ENCODE results near the gene MBNL1.

Gene MBNL1

DNA sequence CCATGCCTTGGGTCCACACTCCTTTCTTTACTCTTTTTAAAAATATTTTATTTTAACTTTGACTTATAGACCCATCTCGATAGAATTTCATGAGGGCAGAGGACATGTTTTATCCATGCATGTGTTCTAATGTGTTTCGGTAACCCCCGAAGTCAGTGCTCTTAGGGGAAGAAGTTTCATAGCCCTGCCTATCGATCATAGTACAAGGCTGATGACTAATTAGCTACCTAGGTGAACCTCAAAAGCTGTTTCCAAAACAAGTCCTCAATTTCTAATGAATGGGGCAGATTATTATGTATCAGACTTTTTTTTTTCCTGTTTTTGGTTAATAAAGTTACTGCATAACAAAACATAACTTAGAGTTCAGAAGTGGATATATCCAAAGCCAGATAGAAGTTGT, 82.0 kb downstream of the MBNL1 start:
- Histone ChIP-seq H3K4me3 (ENCODE audit: low read depth, low read length) (no peak overlapping the region), H3K36me3 (ENCODE audit: control insufficient read depth, insufficient read depth, low read length) (no peaks in the 10 kb centered on the region), H3K4me1 (ENCODE audit: control insufficient read depth, insufficient read depth, low read length) (peaks cover 17% of the 10 kb centered on the region; the same call in 1 of the 2 replicates), H3K27me3 (ENCODE audit: control insufficient read depth, insufficient read depth, low read length) (no peaks in the 10 kb centered on the region), H3K9me3 (ENCODE audit: control insufficient read depth, insufficient read depth, low read length) (no peaks in the 10 kb centered on the region), H3K9ac (ENCODE audit: low read depth, low read length) (no peak overlapping the region), H3K27ac (ENCODE audit: low read depth, low read length) (no peak overlapping the region)

DNA sequence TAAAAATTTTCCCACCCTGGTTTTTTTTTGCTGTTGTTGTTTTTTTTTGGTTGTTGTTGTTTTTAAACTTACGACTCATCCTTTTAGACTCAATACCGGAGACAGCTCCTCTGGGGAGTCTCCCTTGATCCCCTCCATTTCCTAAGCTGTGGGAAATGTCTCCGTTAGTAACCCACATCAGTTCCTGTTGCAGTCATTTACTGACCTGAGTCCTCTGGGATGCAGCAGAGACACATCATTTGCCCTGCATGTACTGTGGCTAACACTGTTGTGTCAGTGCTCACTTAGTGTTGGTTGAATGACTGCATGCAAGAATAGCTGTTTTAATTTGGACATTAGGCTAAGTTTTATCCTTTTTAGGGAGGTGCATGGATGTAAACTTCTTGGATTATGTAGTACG, 83.8 kb downstream of the MBNL1 start:
- H3K9me3 ChIP-seq (ENCODE audit: control insufficient read depth, insufficient read depth, low read length): no peaks in the 10 kb centered on the region
- peaks cover 17% of the 10 kb centered on the region; the same call in 1 of the 2 replicates for H3K4me1 ChIP-seq (ENCODE audit: control insufficient read depth, insufficient read depth, low read length)
- H3K27ac ChIP-seq (ENCODE audit: low read depth, low read length): no peak overlapping the region
- no peak overlapping the region for H3K9ac ChIP-seq (ENCODE audit: low read depth, low read length)
- no peaks in the 10 kb centered on the region for H3K36me3 ChIP-seq (ENCODE audit: control insufficient read depth, insufficient read depth, low read length)
- H3K4me3 ChIP-seq (ENCODE audit: low read depth, low read length): no peak overlapping the region
- no peaks in the 10 kb centered on the region for H3K27me3 ChIP-seq (ENCODE audit: control insufficient read depth, insufficient read depth, low read length)

DNA sequence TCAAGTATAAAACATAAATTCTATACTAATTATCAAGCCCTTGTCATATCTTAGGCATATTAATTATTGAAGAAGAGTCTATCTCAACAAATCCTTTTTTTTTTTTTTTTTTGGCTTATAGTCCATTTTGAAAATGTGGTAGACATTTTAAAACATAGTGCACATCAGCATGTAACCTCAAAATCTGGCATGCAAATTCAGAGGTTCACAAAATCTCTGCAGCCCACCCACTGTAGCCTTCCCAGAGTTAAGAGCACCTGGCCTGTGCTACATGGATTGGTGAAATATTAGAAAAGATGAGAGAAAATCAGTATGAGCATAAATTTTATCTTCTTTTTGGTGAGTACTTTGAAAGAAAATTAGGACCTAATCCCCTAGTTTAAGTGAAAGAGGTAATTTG, 84.8 kb downstream of the MBNL1 start:
- no peak overlapping the region for H3K4me3 ChIP-seq (ENCODE audit: low read depth, low read length)
- H3K9ac ChIP-seq (ENCODE audit: low read depth, low read length): no peak overlapping the region
- H3K36me3 ChIP-seq (ENCODE audit: control insufficient read depth, insufficient read depth, low read length): no peaks in the 10 kb centered on the region
- H3K27me3 ChIP-seq (ENCODE audit: control insufficient read depth, insufficient read depth, low read length): no peaks in the 10 kb centered on the region
- peaks cover 17% of the 10 kb centered on the region; the same call in 1 of the 2 replicates for H3K4me1 ChIP-seq (ENCODE audit: control insufficient read depth, insufficient read depth, low read length)
- H3K27ac ChIP-seq (ENCODE audit: low read depth, low read length): no peak overlapping the region
- no peaks in the 10 kb centered on the region for H3K9me3 ChIP-seq (ENCODE audit: control insufficient read depth, insufficient read depth, low read length)

DNA sequence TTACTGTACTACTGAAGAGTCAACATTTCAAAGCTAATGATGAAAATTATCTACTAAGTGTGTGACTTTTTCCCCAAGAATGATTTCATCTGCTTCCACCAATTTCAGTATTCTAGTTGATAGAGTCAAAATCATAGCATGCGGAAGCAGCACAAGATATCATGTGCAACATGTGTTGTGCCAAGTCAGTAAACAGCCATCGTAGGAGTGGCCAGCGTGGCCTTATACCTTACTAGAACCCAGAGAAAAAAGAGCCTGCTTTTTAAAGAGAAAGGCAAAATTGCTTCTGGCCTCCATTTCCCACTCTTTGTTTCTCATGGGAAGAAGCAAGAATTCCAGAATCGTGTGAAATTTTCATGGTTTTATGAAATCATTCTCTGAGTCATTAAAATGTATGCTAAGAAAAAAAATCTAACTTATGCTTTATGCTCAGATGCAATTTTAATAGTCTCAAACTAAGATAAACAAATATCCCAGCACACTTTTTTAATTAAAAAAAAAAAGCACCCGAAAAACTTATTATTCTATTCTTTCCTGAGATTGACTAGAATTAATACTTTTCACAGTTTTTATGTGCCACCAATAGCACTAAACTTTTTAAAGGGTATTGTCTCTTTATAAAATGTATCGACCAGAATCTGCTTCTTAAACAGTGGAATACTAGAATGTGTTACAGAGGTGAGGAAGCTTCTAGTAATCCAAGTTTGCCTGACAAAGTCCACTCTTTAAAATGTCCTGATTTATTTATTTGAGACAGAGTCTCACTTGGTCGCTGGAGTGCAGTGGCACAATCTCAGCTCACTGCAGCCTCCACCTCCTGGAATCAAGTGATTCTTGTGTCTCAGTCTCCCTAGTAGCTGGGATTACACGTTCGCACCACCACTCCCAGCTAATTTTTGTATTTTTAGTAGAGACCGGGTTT, 87.3 kb downstream of the MBNL1 start:
- Histone ChIP-seq H3K4me1 (ENCODE audit: control insufficient read depth, insufficient read depth, low read length) (peaks cover 3% of the 10 kb centered on the region; the same call in 1 of the 2 replicates), H3K9me3 (ENCODE audit: control insufficient read depth, insufficient read depth, low read length) (no peaks in the 10 kb centered on the region), H3K36me3 (ENCODE audit: control insufficient read depth, insufficient read depth, low read length) (no peaks in the 10 kb centered on the region), H3K9ac (ENCODE audit: low read depth, low read length) (no peak overlapping the region), H3K27me3 (ENCODE audit: control insufficient read depth, insufficient read depth, low read length) (no peaks in the 10 kb centered on the region), H3K4me3 (ENCODE audit: low read depth, low read length) (no peak overlapping the region), H3K27ac (ENCODE audit: low read depth, low read length) (no peak overlapping the region)

DNA sequence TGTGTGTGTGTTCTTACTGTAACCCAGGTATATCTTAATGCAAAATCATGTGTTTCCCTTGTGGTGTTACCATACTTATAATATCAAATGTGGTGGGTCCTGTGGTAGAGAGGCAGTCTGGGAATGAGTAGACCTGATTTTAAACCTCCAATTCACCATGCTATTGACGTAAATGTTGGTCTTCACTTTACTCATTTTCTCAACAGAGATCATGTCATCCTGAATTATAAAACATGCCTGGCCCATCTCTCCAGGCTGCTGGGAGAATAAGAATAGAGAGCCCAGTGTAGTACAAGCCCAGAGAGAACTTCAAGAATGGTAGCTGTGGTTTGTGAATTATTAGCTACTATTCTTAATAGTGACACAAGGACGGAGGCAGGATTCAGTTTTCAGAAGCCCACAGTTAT, 88.1 kb downstream of the MBNL1 start:
- no peak overlapping the region for H3K9ac ChIP-seq (ENCODE audit: low read depth, low read length)
- no peaks in the 10 kb centered on the region for H3K27me3 ChIP-seq (ENCODE audit: control insufficient read depth, insufficient read depth, low read length)
- no peaks in the 10 kb centered on the region for H3K36me3 ChIP-seq (ENCODE audit: control insufficient read depth, insufficient read depth, low read length)
- H3K4me1 ChIP-seq (ENCODE audit: control insufficient read depth, insufficient read depth, low read length): peaks cover 2% of the 10 kb centered on the region
- no peaks in the 10 kb centered on the region for H3K9me3 ChIP-seq (ENCODE audit: control insufficient read depth, insufficient read depth, low read length)
- no peak overlapping the region for H3K27ac ChIP-seq (ENCODE audit: low read depth, low read length)
- no peak overlapping the region for H3K4me3 ChIP-seq (ENCODE audit: low read depth, low read length)

DNA sequence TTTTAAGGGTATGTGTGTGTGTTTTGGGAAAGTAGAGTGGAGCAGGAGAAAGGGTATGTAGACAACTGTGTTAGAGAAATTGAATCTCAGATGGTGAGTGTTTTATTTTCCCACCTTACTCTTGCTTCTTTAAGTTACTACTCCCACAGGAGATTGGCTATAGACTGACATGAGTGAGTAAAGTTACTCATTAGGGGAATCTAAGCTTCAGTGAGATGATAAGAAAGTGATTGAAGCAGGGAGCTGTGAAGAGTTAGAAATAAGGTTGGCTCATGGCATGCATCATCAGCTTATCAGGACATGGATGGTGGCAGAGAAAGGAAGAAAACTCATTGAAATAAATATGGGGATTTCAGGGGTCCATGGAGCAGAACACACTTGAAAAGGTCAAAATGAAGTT, 88.9 kb downstream of the MBNL1 start:
- H3K27me3 ChIP-seq (ENCODE audit: control insufficient read depth, insufficient read depth, low read length): no peaks in the 10 kb centered on the region
- no peaks in the 10 kb centered on the region for H3K36me3 ChIP-seq (ENCODE audit: control insufficient read depth, insufficient read depth, low read length)
- H3K27ac ChIP-seq (ENCODE audit: low read depth, low read length): no peak overlapping the region
- H3K9me3 ChIP-seq (ENCODE audit: control insufficient read depth, insufficient read depth, low read length): no peaks in the 10 kb centered on the region
- no peak overlapping the region for H3K4me3 ChIP-seq (ENCODE audit: low read depth, low read length)
- peaks cover 7% of the 10 kb centered on the region for H3K4me1 ChIP-seq (ENCODE audit: control insufficient read depth, insufficient read depth, low read length)
- H3K9ac ChIP-seq (ENCODE audit: low read depth, low read length): no peak overlapping the region

DNA sequence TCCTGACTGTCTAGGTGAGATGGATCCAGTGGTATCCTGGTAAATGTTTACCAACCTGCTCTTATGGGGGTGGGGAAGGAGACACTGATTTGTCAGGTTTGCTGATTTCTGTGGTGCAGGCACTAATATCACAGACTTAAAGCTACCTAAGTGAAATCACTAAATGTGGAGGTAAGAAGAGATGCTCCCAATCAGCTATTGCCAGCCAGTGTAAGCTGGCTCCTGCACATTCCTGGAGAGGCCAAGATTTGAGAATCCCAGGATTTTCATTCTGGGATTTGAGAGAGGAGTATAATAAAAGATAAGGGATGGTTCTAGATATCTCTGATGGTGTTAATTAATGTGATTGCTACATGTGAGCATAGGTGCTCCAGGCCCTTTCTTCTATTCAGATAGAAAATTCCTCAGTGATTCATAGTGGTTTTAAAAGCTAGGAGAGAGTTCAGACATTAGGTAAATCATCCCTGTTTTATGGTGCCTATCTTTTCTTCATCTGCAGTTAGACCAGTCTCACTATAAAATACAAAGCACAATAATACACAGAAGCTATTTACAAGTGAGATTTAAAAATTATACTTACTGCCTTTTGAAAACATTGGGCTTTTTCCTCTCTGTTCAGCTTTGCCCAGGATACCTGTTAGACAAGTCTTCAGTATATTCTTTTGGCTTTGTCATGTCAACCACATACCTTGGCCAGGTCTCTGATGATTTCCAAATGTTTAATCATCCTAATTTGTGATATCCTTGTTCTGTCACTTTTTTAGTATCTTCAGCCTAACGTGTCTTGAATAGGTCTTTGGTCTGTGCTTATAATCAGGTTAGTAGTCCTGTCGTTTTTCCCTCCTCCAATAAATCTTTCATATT, 90.9 kb downstream of the MBNL1 start:
- Histone ChIP-seq H3K27ac (ENCODE audit: low read depth, low read length) (no peak overlapping the region), H3K4me1 (ENCODE audit: control insufficient read depth, insufficient read depth, low read length) (peaks cover 10% of the 10 kb centered on the region), H3K27me3 (ENCODE audit: control insufficient read depth, insufficient read depth, low read length) (no peaks in the 10 kb centered on the region), H3K9ac (ENCODE audit: low read depth, low read length) (no peak overlapping the region), H3K36me3 (ENCODE audit: control insufficient read depth, insufficient read depth, low read length) (no peaks in the 10 kb centered on the region), H3K9me3 (ENCODE audit: control insufficient read depth, insufficient read depth, low read length) (no peaks in the 10 kb centered on the region), H3K4me3 (ENCODE audit: low read depth, low read length) (no peak overlapping the region)

DNA sequence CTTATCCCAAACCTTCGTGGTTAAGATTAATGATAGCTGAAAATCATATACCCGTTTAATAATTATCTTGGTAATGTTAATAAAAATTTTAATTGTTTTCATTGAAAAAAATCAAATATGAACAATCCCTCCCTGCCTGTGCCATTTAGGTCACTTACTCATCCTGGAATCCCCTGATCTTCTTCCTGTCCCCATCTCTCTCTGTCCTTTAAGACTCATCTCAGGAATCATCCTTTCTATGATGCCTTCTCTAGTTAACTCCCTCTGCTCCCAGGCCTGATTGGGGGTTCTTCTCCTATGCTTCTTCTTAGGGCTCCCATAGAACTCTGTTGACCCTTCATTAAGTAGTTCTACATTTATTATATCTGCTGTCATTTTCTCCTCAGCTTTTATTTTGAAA, 91.6 kb downstream of the MBNL1 start:
- Histone ChIP-seq H3K9ac (ENCODE audit: low read depth, low read length) (no peak overlapping the region), H3K27me3 (ENCODE audit: control insufficient read depth, insufficient read depth, low read length) (no peaks in the 10 kb centered on the region), H3K36me3 (ENCODE audit: control insufficient read depth, insufficient read depth, low read length) (no peaks in the 10 kb centered on the region), H3K27ac (ENCODE audit: low read depth, low read length) (no peak overlapping the region), H3K4me1 (ENCODE audit: control insufficient read depth, insufficient read depth, low read length) (peaks cover 10% of the 10 kb centered on the region), H3K4me3 (ENCODE audit: low read depth, low read length) (no peak overlapping the region), H3K9me3 (ENCODE audit: control insufficient read depth, insufficient read depth, low read length) (no peaks in the 10 kb centered on the region)

DNA sequence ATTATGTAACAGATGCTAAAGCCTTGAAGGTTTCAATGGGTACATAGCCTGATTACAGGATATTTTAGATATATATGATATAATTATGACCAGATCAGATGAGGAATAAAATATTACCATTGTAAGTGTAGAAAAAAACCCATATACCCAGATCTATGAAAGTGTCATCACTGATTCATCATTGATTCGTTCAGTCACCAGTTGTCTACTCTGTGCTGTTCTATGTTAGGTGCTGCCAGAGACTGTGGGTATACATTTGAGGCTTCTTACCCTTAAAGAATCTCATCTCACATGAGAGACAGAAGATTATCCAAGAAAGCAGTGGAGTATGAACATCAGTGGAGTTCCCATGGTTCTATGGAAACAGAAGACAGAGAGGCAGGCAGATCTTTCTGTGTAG, 92.2 kb downstream of the MBNL1 start:
- no peaks in the 10 kb centered on the region for H3K9me3 ChIP-seq (ENCODE audit: control insufficient read depth, insufficient read depth, low read length)
- no peak overlapping the region for H3K27ac ChIP-seq (ENCODE audit: low read depth, low read length)
- H3K9ac ChIP-seq (ENCODE audit: low read depth, low read length): no peak overlapping the region
- peaks cover 11% of the 10 kb centered on the region for H3K4me1 ChIP-seq (ENCODE audit: control insufficient read depth, insufficient read depth, low read length)
- no peak overlapping the region for H3K4me3 ChIP-seq (ENCODE audit: low read depth, low read length)
- no peaks in the 10 kb centered on the region for H3K27me3 ChIP-seq (ENCODE audit: control insufficient read depth, insufficient read depth, low read length)
- no peaks in the 10 kb centered on the region for H3K36me3 ChIP-seq (ENCODE audit: control insufficient read depth, insufficient read depth, low read length)

DNA sequence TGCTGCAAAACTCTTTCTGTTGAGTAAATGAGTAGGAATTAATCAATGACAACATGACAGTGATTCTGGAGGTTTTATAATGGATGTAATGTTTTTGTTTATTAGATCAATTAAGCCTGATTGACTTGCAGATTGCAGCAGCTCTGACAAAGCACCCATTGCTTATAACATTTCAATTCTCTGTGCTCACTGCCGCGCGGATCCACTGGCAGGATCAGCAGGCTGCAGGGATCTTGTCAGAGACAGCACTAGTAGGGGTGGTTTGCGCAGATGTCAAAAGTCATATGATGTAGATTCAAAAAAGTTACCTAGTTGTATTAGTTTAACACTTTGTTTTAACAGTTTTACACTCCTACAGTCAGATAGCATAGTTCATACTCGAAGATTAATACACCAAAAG, 93.4 kb downstream of the MBNL1 start:
- Histone ChIP-seq H3K36me3 (ENCODE audit: control insufficient read depth, insufficient read depth, low read length) (no peaks in the 10 kb centered on the region), H3K27me3 (ENCODE audit: control insufficient read depth, insufficient read depth, low read length) (no peaks in the 10 kb centered on the region), H3K4me3 (ENCODE audit: low read depth, low read length) (no peak overlapping the region), H3K4me1 (ENCODE audit: control insufficient read depth, insufficient read depth, low read length) (peaks cover 14% of the 10 kb centered on the region), H3K9ac (ENCODE audit: low read depth, low read length) (no peak overlapping the region), H3K9me3 (ENCODE audit: control insufficient read depth, insufficient read depth, low read length) (no peaks in the 10 kb centered on the region), H3K27ac (ENCODE audit: low read depth, low read length) (no peak overlapping the region)

DNA sequence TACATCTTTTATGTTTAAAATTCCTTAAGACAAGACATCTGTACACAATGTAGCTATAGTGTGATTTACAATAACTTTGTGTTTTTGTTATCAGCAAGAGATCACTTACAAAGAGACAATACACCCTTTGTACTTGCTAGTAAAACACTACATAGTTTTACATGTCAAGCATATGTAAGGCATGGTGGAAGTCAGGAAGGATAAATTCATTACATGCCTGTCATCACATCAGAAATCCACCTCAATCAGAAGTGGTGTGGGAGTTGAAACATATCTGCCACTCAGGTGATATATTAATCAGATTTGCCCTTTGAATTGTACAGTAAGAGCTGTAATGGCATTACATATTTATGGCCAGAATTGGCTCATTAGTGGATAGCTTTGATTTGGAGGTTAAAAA, 95.5 kb downstream of the MBNL1 start:
- H3K4me1 ChIP-seq (ENCODE audit: control insufficient read depth, insufficient read depth, low read length): peaks cover 14% of the 10 kb centered on the region
- H3K9ac ChIP-seq (ENCODE audit: low read depth, low read length): no peak overlapping the region

More for the DNA sequence above, 95.5 kb downstream of the MBNL1 start:
- H3K27ac ChIP-seq (ENCODE audit: low read depth, low read length): no peak overlapping the region
- no peaks in the 10 kb centered on the region for H3K27me3 ChIP-seq (ENCODE audit: control insufficient read depth, insufficient read depth, low read length)
- no peak overlapping the region for H3K4me3 ChIP-seq (ENCODE audit: low read depth, low read length)
- no peaks in the 10 kb centered on the region for H3K9me3 ChIP-seq (ENCODE audit: control insufficient read depth, insufficient read depth, low read length)
- no peaks in the 10 kb centered on the region for H3K36me3 ChIP-seq (ENCODE audit: control insufficient read depth, insufficient read depth, low read length)
